ENCODE data around the gene WDR55. TPM values are rescaled to one million over a fixed set of nuclear protein-coding genes. Genes with fewer than 3 reads are reported as not detected.
"Not testable (repeated sequence)": the region's sequence is repeated elsewhere in the genome, so short reads cannot be mapped to it uniquely, and the experiment has no call there.

WDR55 gene
- total RNA-seq, 4 donors from 2014 or later = 24.2 to 29.5 (median 25.4) TPM

GRCh38 chr5:140696891-140697492 is 32.3 kb downstream of the WDR55 start:
- H3K36me3 ChIP-seq = peaks cover 38 to 75% (median 44%) of the 10 kb centered on the region in 3 donors

GRCh38 chr5:140700177-140701144 is 35.8 kb downstream of the WDR55 start, which contains the start of gene ZMAT2:
Gene ZMAT2, plus strand, starts transcription at chr5:140700447. Its CDS starts 14 bp downstream, at chr5:140700461.
- Histone ChIP-seq H3K4me1 (peaks cover 4 to 30% (median 14%) of the 10 kb centered on the region in 3 donors), H3K4me3 (peak within 1 kb of the TSS; percentile 66 to 89 (median 76)), H3K27me3 (no peaks in the 10 kb centered on the region), H3K9me3 (no peaks in the 10 kb centered on the region), H3K27ac (peak within 1 kb of the TSS; percentile 80 to 87 (median 81)), H3K36me3 (peaks cover 21 to 85% (median 70%) of the 10 kb centered on the region in 3 donors)
- peak; percentile 75 for DNase-seq
- intact Hi-C loops (cut with DNase I) = no loop called here
- 1 to 2% methylated on average over 30 to 32 of the region's 44 CpGs for WGBS, 2 donors
- TF ChIP-seq POLR2A (IDR thresholded peaks at IDR 0.05) = peak in 3 of 4 donors; percentile 41 to 75 (median 71)
- no peak for TF ChIP-seq CTCF (IDR thresholded peaks at IDR 0.05)

More at GRCh38 chr5:140696891-140697492, 32.3 kb downstream of the WDR55 start:
- no peak for TF ChIP-seq POLR2A (IDR thresholded peaks at IDR 0.05)
- TF ChIP-seq CTCF (IDR thresholded peaks at IDR 0.05) = no peak
- Histone ChIP-seq H3K9me3 (no peaks in the 10 kb centered on the region), H3K4me3 (no peak overlapping the region), H3K4me1 (peaks cover 8 to 46% (median 26%) of the 10 kb centered on the region in 3 donors), H3K27ac (no peak overlapping the region), H3K27me3 (no peaks in the 10 kb centered on the region)
- intact Hi-C loops (cut with DNase I) = no loop called here
- 88 to 100% methylated on average over 1 to 4 of the region's 4 CpGs for WGBS, 2 donors
- no peak for DNase-seq

- H3K27ac ChIP-seq = no peak overlapping the region
- TF ChIP-seq POLR2A (IDR thresholded peaks at IDR 0.05) (no peak), CTCF (IDR thresholded peaks at IDR 0.05) (no peak)
- peaks cover 0 to 49% (median 33%) of the 10 kb centered on the region in 3 donors for H3K36me3 ChIP-seq
- H3K27me3 ChIP-seq = no peaks in the 10 kb centered on the region
- no peaks in the 10 kb centered on the region for H3K9me3 ChIP-seq
- peaks cover 0 to 18% (median 0%) of the 10 kb centered on the region in 3 donors for H3K4me1 ChIP-seq
- 90 to 92% methylated on average over 1 to 4 of the region's 4 CpGs for WGBS, 2 donors
- intact Hi-C loops (cut with DNase I) = no loop called here
- DNase-seq = no peak
- H3K4me3 ChIP-seq = no peak overlapping the region
Measured at GRCh38 chr5:140707812-140708211, 43.1 kb downstream of the WDR55 start.

GRCh38 chr5:140708787-140709186 is 44.1 kb downstream of the WDR55 start:
- intact Hi-C loops (cut with DNase I); H3K27ac ChIP-seq: not testable (repeated sequence)
- 86 to 89% methylated on average over 9 of the region's 9 CpGs for WGBS, 2 donors

GRCh38 chr5:140710899-140711552 is 46.3 kb downstream of the WDR55 start:
- TF ChIP-seq CTCF (IDR thresholded peaks at IDR 0.05) (peak in 1 of 6 experiments; percentile 4), POLR2A (IDR thresholded peaks at IDR 0.05) (peak in 3 of 4 donors; percentile 22 to 51 (median 37))
- Histone ChIP-seq H3K4me1 (peaks cover 0 to 17% (median 0%) of the 10 kb centered on the region in 3 donors), H3K27me3 (no peaks in the 10 kb centered on the region), H3K9me3 (no peaks in the 10 kb centered on the region), H3K4me3 (peak overlapping the region; percentile 40 to 85 (median 61)), H3K36me3 (peaks cover 0 to 17% (median 2%) of the 10 kb centered on the region in 3 donors), H3K27ac (peak overlapping the region; percentile 80 to 98 (median 94))
- 0 to 4% methylated on average over 22 to 27 of the region's 27 CpGs for WGBS, 2 donors
- intact Hi-C loops (cut with DNase I) = no loop called here
- DNase-seq = peak; percentile 48

More at GRCh38 chr5:140708787-140709186, 44.1 kb downstream of the WDR55 start:
- DNase-seq, H3K27me3 ChIP-seq, H3K9me3 ChIP-seq, H3K4me3 ChIP-seq: not testable (repeated sequence)
- Histone ChIP-seq H3K4me1 (peaks cover 0 to 17% (median 0%) of the 10 kb centered on the region in 3 donors), H3K36me3 (peaks cover 0 to 39% (median 23%) of the 10 kb centered on the region in 3 donors)

Data from esophagus squamous epithelium (tissue), 5 donors.